Colonic mucosa (tissue), 4 donors: ENCODE measurements around the gene BAG2. TPM values are rescaled to one million over a fixed set of nuclear protein-coding genes. Genes with fewer than 3 reads are reported as not detected.

Experiments
- DNase-seq: peaks from one replicate; pipeline ENCODE4 v3.0.0-alpha.2; 2020
- H3K27ac ChIP-seq: fragments of 200-600 bp; one replicate; pipeline ENCODE4 v1.8.0; 2021
- H3K27me3 ChIP-seq: fragments of 200-600 bp; one replicate; pipeline ENCODE4 v1.8.0; 2021
- H3K36me3 ChIP-seq: fragments of 200-600 bp; one replicate; pipeline ENCODE4 v1.8.0; 2021
- H3K4me1 ChIP-seq: fragments of 200-600 bp; one replicate; pipeline ENCODE4 v1.8.0; 2021; ENCODE audit warnings: mild to moderate bottlenecking
- H3K4me3 ChIP-seq: fragments of 200-600 bp; one replicate; pipeline ENCODE4 v1.8.0; 2021
- H3K9ac ChIP-seq, 2 donors: one replicate each; pipeline ENCODE4 v1.7.0; 2013; ENCODE audit warnings: control low read depth in 2 of 2, low read depth in 2 of 2, low read length in 2 of 2
- H3K9me3 ChIP-seq: fragments of 200-600 bp; one replicate; pipeline ENCODE4 v1.8.0; 2021
- CTCF ChIP-seq: fragments of 200-600 bp; IDR thresholded peaks from one replicate; pipeline ENCODE4 v1.8.0; 2022; ENCODE audit warnings: antibody characterized with exemption, mild to moderate bottlenecking
- intact Hi-C: fragments of 100-400 bp; cut with DNase I; formaldehyde crosslinking; loops from one replicate; pipeline ENCODE4 v1.14.1; 2022
- total RNA-seq, 2 donors: library from RNA; stranded (reverse); fragmentation: NEBNext Ultra II Directional in 1 of 2; extraction: Animal tissue kit (Norgen Biotek cat#: 25700) in 1 of 2; gene quantifications; one replicate each; pipeline ENCODE4 v1.2.1, GENCODE V29; 2021
- donor health status: healthy.
- donor health status: DM: no; HTN: no; CAD: no.
- donor health status: DM: no; HTN: no; CAD: no.

Gene BAG2
- total RNA-seq, 2 donors from 2014 or later = 1.8 to 6.3 TPM

DNA sequence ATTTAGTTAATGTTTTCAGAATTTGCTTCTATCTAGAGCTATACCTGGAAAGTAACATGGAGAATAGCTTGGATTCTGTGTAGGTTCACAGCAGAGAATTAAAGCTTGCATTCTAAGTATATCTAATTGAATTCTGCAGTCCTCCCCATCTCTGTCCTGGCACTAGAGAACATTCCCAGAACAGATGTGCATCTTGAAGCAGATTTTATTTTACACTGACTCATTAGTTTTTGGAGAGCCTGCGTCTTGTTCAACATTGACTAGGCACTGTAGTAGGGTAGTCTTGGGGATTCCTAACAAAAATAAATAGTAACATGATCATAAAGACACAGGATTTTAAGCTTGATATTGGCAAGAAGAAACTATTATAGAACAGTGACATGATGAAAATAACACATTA is 36.2 kb upstream of the BAG2 start:
- Histone ChIP-seq H3K9ac (no peak overlapping the region), H3K36me3 (peaks cover 4% of the 10 kb centered on the region)
- intact Hi-C loops = no loop called here

DNA sequence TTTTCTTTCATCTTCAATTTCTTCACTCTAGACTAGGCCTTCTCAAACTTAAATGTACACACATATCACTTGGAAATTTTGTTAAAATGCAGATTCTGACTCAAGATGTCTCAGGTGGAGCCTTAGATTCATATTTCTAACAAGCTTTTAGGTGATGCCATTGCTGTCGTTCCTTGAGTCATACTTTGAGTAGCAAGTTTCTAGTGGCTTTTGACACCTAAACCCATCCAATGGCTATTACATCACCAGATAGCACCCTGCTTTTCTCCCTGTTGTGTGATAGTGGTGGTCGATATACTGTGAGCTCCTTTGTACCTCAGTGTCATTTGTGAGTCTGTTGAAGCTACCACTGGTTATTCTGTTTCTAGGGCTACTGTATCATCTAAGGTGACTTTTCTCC is 34.8 kb upstream of the BAG2 start:
- intact Hi-C loops = no loop called here
- peaks cover 4% of the 10 kb centered on the region for H3K36me3 ChIP-seq
- no peaks in the 10 kb centered on the region for H3K4me1 ChIP-seq
- no peak for TF ChIP-seq CTCF
- no peak for DNase-seq
- H3K4me3 ChIP-seq = no peak overlapping the region
- H3K27me3 ChIP-seq = no peaks in the 10 kb centered on the region
- H3K9me3 ChIP-seq = no peaks in the 10 kb centered on the region
- H3K27ac ChIP-seq = no peak overlapping the region
- H3K9ac ChIP-seq = no peak overlapping the region

More for the DNA sequence above, 36.2 kb upstream of the BAG2 start:
- Histone ChIP-seq H3K9me3 (no peaks in the 10 kb centered on the region), H3K4me3 (no peak overlapping the region), H3K4me1 (no peaks in the 10 kb centered on the region), H3K27me3 (no peaks in the 10 kb centered on the region), H3K27ac (no peak overlapping the region)
- no peak for DNase-seq
- no peak for TF ChIP-seq CTCF

GRCh38 chr6:57138026-57138425 is 34.1 kb upstream of the BAG2 start:
- Histone ChIP-seq H3K9ac (no peak overlapping the region), H3K9me3 (no peaks in the 10 kb centered on the region), H3K4me1 (no peaks in the 10 kb centered on the region), H3K27me3 (no peaks in the 10 kb centered on the region), H3K36me3 (peaks cover 4% of the 10 kb centered on the region), H3K4me3 (no peak overlapping the region), H3K27ac (no peak overlapping the region)
- no peak for TF ChIP-seq CTCF
- DNase-seq = no peak
- intact Hi-C loops = no loop called here

DNA sequence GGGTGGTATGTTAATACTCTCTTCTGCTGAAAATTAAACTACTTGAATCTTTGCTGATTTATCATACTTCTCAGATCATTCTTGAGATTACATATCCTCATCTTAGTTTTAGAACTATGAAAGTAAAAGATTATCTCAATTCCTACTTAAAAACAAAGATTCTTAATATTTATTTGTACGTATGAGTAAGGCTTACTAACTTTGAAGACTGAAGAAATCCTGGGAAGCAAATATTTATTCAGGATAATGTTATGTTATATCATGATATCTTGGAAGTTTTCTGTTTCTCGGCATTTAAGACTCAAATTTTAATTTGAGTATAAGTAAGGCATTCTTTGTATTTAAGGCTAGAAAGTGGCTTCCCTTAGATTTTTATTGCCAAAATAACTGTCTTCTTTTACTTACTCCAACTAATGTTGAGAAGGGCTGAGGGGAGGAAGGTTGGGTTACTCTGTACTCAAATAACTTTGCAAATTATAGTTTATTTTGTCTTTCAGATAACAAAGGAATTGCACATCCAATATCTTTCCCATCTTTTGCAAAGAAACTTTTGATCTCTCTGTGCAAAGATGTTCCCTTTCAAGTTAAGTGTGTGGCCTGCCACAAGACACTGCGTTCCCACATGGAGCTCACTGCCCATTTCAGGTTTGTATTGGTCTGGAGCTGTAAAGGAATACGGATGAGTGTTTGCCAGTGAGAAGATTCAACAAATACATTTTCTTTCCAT is 30.5 kb upstream of the BAG2 start:
- no peak overlapping the region for H3K27ac ChIP-seq
- peaks cover 4% of the 10 kb centered on the region for H3K36me3 ChIP-seq
- no peaks in the 10 kb centered on the region for H3K4me1 ChIP-seq
- DNase-seq = no peak
- intact Hi-C loops = no loop called here
- no peak overlapping the region for H3K9ac ChIP-seq
- H3K4me3 ChIP-seq = no peak overlapping the region
- no peaks in the 10 kb centered on the region for H3K9me3 ChIP-seq
- TF ChIP-seq CTCF = no peak
- no peaks in the 10 kb centered on the region for H3K27me3 ChIP-seq

DNA sequence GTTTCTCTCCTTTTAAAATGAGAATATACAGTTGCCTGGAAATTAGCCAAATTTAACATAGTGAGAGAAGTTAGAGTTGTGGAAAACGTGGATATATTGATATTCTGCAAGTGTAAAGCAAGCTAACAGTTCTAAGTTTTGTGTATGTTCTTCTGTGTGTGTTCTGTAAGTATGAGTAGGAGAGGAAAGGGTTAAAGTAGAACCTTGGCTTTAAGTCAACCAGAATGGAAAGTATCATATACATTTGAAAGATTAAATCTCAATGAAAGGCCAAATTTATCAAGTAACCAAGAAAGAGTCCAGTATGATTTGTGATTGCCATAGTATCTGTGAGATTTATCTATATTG is 30.0 kb upstream of the BAG2 start:
- H3K27me3 ChIP-seq = no peaks in the 10 kb centered on the region
- H3K36me3 ChIP-seq = peaks cover 3% of the 10 kb centered on the region
- H3K4me3 ChIP-seq = no peak overlapping the region
- H3K9me3 ChIP-seq = no peaks in the 10 kb centered on the region
- no peak for TF ChIP-seq CTCF
- intact Hi-C loops = no loop called here
- no peaks in the 10 kb centered on the region for H3K4me1 ChIP-seq
- H3K27ac ChIP-seq = no peak overlapping the region
- no peak overlapping the region for H3K9ac ChIP-seq
- no peak for DNase-seq
